Osteoblast (primary cell): ENCODE results near the gene MBNL3. TPM values are rescaled to one million over a fixed set of nuclear protein-coding genes. Genes with fewer than 3 reads are reported as not detected.

ENCODE experiments used
- DNase-seq: peaks from one replicate; pipeline ENCODE4 v3.0.0; 2011; ENCODE audit warnings: low spot score, mixed read lengths; ENCODE audit not compliant: insufficient read length; ENCODE audit errors: missing footprints
- H2AFZ ChIP-seq: 2 replicates; pipeline ENCODE4 v1.6.0; 2011; ENCODE audit warnings: mild to moderate bottlenecking, low read length
- H3K27ac ChIP-seq: 2 replicates; pipeline ENCODE4 v1.5.1; 2011; ENCODE audit warnings: mild to moderate bottlenecking, low read depth, low read length, moderate library complexity
- H3K27me3 ChIP-seq: 2 replicates; pipeline ENCODE4 v1.6.0; 2012; ENCODE audit warnings: mild to moderate bottlenecking, control low read depth, inconsistent platforms, low read length, moderate library complexity; ENCODE audit not compliant: insufficient read depth
- H3K36me3 ChIP-seq: 2 replicates; pipeline ENCODE4 v1.5.1; 2011; ENCODE audit warnings: mild to moderate bottlenecking, low read length, control low read depth, moderate library complexity; ENCODE audit not compliant: insufficient read depth
- H3K4me1 ChIP-seq: 2 replicates; pipeline ENCODE4 v1.5.1; 2011; ENCODE audit warnings: mild to moderate bottlenecking, low read length, control low read depth, moderate library complexity; ENCODE audit not compliant: insufficient read depth
- H3K4me2 ChIP-seq: 2 replicates; pipeline ENCODE4 v1.6.0; 2011; ENCODE audit warnings: mild to moderate bottlenecking, low read length; ENCODE audit not compliant: insufficient read depth
- H3K4me3 ChIP-seq: fragments of 200-600 bp; sonication (generic); 3 replicates; pipeline ENCODE4 v1.5.1; 2012; ENCODE audit warnings: mild to moderate bottlenecking, low read length, inconsistent platforms; ENCODE audit not compliant: insufficient read depth
- H3K79me2 ChIP-seq: 2 replicates; pipeline ENCODE4 v1.6.0; 2012; ENCODE audit warnings: mild to moderate bottlenecking, low read length, control low read depth, inconsistent platforms; ENCODE audit not compliant: insufficient read depth
- H3K9me3 ChIP-seq: 2 replicates; pipeline ENCODE4 v1.5.1; 2011; ENCODE audit warnings: low read depth, low read length, control low read depth
- H4K20me1 ChIP-seq: 2 replicates; pipeline ENCODE4 v1.6.0; 2012; ENCODE audit warnings: mild to moderate bottlenecking, low read length, control low read depth; ENCODE audit not compliant: insufficient read depth
- CTCF ChIP-seq: IDR thresholded peaks from 2 replicates; pipeline ENCODE4 v1.5.1; 2011; ENCODE audit warnings: mild to moderate bottlenecking, low read depth, low read length, moderate library complexity; ENCODE audit errors: extremely low read depth
- total RNA-seq: library from RNA; depleted of rRNA; stranded (reverse); fragments of >200 nt; gene quantifications from 2 replicates; pipeline ENCODE4 v1.2.3, GENCODE V29; 2012

The MBNL3 gene
- total RNA-seq, result 1.8 and 2.9 TPM in 2 replicates

- H4K20me1 ChIP-seq, result no peaks in the 10 kb centered on the region
- H3K4me2 ChIP-seq, result peak within 1 kb of the TSS; percentile 76
- no peaks in the 10 kb centered on the region for H3K79me2 ChIP-seq
- peak within 1 kb of the TSS; percentile 69 for H3K4me3 ChIP-seq
- no peak within 1 kb of the TSS for H3K27ac ChIP-seq
- no peaks in the 10 kb centered on the region for H3K4me1 ChIP-seq
- peak; percentile 79 for DNase-seq
- H3K27me3 ChIP-seq, result peaks cover 16% of the 10 kb centered on the region
- H3K36me3 ChIP-seq, result no peaks in the 10 kb centered on the region
- TF ChIP-seq CTCF, result no peak
- peak within 1 kb of the TSS; percentile 81 for H2AFZ ChIP-seq
- H3K9me3 ChIP-seq, result no peaks in the 10 kb centered on the region
Measured at GRCh38 chrX:132488819-132489577, at the start of gene MBNL3. Gene MBNL3 (minus strand): TSS chrX:132489038. CDS start chrX:132439611, 49,427 bp downstream.

GRCh38 chrX:132533409-132533808, 44.6 kb upstream of the MBNL3 start:
- Histone ChIP-seq H3K36me3 (no peaks in the 10 kb centered on the region), H2AFZ (no peak overlapping the region), H4K20me1 (no peaks in the 10 kb centered on the region), H3K4me1 (no peaks in the 10 kb centered on the region), H3K27me3 (no peaks in the 10 kb centered on the region), H3K4me2 (no peak overlapping the region), H3K4me3 (no peak overlapping the region), H3K27ac (no peak overlapping the region), H3K9me3 (no peaks in the 10 kb centered on the region), H3K79me2 (no peaks in the 10 kb centered on the region)
- DNase-seq, result peak; percentile 48
- TF ChIP-seq CTCF, result no peak

- no peak for DNase-seq
- no peaks in the 10 kb centered on the region for H3K79me2 ChIP-seq
- H3K4me1 ChIP-seq, result no peaks in the 10 kb centered on the region
- H2AFZ ChIP-seq, result no peak overlapping the region
- H3K4me2 ChIP-seq, result no peak overlapping the region
- no peak overlapping the region for H3K27ac ChIP-seq
- peaks cover 3% of the 10 kb centered on the region for H3K27me3 ChIP-seq
- no peaks in the 10 kb centered on the region for H3K9me3 ChIP-seq
- no peak overlapping the region for H3K4me3 ChIP-seq
- H3K36me3 ChIP-seq, result no peaks in the 10 kb centered on the region
- TF ChIP-seq CTCF, result no peak
- no peaks in the 10 kb centered on the region for H4K20me1 ChIP-seq
Measured at GRCh38 chrX:132532913-132533312, 44.1 kb upstream of the MBNL3 start.

GRCh38 chrX:132532097-132532496, 43.3 kb upstream of the MBNL3 start:
- Histone ChIP-seq H3K79me2 (no peaks in the 10 kb centered on the region), H3K27me3 (peaks cover 6% of the 10 kb centered on the region), H3K4me2 (no peak overlapping the region), H2AFZ (no peak overlapping the region), H4K20me1 (no peaks in the 10 kb centered on the region), H3K36me3 (no peaks in the 10 kb centered on the region), H3K9me3 (no peaks in the 10 kb centered on the region), H3K4me3 (no peak overlapping the region), H3K4me1 (no peaks in the 10 kb centered on the region), H3K27ac (no peak overlapping the region)
- no peak for TF ChIP-seq CTCF
- no peak for DNase-seq
